Activated CD8-positive, alpha-beta memory T cell treated with anti-CD3 and anti-CD28 coated beads for 48 hours (primary cell): Measurements from ENCODE around the gene SLC39A12.

ENCODE experiments used
- DNase-seq, 3 experiments: peaks; one replicate each; pipeline ENCODE4 v3.0.0-alpha.2; 2020; ENCODE audit warnings: low read depth in 2 of 3, low spot score in 2 of 3

Gene SLC39A12

DNA sequence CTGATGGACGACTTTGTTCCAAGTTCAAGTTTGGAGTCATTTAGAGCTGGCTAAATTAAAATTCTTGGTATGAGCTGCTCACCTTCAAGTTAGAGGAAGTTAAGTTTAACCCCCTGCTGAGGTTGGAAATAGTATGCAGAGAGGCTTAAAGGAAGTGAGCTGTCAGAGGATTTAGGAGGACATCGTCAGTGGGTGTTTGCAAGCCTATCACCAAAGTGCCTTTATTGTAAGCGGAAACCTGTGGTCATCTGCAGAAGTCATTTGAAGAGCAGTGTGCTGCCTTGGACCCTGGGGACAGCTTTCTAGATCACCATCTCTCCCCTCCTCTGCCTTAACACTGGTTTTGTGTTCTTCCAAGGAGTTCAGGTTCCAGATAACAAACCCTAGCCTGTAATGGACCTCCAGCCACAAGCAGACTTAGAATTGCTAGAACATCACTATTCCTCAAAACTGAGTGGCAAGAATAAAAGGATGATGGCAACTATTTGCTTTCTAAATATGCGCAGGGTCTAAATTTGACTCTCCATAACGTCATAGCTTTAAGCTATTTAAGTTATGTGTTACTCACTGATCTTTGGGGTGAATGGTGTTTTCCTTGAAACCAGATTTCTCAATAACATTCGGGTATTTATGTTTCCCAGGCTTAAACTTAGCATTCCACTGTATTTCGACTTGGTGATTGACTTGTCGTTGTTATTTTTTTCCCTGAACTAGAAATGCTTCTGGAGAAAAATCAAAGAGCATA lies 93.4 kb downstream of the SLC39A12 start:
- DNase-seq: no peak

DNA sequence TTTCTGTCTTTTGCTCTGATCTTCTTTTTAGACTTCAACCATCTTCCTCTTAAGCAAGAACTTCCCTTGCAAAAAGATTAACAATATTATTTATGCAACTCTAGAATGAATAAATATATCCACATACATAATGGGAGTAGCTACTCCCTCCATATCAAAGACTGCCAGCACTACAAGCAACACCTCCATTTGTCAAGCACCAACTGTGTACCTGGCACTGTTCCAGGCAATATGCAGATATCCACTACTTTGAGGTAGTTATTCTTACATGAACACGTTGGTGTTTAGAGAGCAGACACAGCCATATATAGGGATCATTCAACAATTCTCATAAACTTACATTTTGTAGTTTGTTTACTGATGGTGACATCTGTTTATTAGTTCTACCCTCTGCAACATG lies 104.9 kb downstream of the SLC39A12 start:
- DNase-seq: no peak

DNA sequence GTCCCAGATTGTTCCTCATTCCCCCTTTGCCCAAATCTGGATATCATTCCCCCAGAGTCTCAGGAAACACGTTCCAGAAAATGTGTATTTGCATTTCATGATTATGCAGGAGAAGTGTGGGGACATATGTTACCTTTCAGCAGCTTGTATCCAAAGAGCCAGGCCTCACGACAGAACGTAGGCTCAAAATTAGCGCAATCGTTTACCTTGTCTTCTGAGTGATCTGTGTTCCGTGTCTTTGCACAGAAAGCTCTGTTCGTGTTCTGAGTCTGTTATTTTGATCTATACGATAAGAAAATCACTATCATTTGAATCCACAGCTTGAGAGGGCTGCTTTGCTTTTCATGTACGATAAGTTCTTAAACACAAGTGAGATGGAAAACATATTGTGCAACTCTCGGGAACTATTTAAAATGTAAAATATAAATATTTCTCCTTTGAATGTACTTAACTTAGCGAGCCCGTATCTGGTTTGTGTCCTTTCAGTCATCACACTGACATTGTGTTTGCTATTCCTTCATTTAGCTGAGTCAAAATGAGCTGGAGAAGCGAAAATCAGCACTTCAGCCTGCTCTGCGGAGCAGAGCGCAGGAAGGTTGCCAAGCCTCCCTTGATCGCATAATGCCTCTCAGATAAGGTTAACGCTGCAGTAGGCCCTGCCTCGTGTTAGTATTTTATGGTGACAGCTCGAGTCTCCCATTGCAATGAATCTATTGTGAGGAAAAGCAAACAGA lies 108.3 kb downstream of the SLC39A12 start:
- DNase-seq: no peak

DNA sequence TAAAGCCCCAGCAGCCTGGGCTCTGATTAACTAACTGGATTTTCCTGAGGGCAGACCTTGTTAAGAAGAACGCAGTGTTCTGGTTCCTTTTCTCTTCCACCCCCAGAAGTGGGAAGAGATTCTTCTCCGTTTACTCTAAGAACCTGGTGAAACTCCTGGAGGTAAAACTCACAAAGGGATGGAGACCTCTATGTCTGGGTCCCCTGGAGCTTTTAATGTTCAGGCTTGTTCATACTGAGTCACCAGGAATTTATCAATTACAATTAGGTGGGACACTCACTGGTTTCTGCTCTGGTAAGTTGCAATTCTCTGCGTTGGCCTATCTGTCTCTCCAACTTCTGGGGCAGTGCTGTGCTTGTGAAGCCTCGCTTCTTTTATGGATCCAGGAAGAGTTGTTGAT lies 115.2 kb downstream of the SLC39A12 start:
- no peak for DNase-seq

DNA sequence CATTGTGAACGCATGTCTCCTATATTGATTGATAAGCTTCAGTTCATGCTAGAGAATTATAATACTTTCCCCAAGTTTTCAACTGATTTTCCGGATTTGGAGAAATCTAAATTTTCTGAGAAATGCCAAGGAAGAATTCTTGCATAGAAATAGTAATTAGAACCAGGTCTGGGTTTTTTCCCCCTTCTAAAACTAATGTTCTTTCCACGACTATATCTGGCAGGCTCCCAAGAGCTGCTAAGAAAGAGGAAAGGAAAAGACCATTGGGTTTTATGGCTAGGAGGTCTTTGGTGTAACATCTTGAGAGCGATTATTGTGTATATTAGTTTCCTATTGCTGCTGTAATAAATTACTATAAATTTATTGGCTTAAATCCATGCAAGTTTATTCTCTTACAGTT lies 116.7 kb downstream of the SLC39A12 start:
- no peak for DNase-seq

DNA sequence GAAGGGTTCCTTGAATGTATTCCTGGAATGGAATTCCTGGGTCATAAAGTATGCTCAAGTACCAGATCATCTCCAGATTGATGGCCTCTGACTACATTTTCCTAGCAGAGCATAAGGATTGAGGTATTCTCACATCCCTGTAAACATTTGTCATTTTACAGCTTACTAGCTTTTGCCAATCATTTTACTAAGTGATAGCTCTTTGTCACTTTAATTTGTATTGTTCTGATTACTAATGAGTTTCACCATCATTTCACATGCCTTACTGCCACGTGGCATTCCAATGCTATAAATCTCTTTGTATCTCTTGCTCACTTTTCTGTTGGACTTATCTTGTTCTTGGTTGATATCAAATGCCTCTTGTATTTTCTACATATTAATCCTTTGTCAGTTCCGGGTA lies 119.9 kb downstream of the SLC39A12 start:
- no peak for DNase-seq

DNA sequence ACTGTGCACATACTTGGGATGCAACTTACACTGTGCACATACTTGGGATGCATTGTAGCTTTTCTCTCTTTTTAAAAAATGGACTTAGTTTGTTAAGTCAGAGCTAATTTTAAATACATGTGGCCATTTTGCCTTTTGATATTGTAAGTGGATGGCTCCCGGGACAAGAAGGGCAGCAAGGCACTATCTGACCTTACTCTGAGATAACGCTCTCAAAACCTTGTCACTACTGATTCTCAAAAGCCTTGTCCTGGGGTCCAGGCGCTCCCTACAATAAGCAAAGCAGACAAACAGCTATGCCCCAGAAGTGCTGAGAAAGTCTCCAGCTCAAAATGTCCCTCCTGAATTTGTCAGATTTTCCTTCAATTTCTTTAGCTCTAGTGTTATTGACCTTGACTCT lies 121.6 kb downstream of the SLC39A12 start:
- no peak for DNase-seq

DNA sequence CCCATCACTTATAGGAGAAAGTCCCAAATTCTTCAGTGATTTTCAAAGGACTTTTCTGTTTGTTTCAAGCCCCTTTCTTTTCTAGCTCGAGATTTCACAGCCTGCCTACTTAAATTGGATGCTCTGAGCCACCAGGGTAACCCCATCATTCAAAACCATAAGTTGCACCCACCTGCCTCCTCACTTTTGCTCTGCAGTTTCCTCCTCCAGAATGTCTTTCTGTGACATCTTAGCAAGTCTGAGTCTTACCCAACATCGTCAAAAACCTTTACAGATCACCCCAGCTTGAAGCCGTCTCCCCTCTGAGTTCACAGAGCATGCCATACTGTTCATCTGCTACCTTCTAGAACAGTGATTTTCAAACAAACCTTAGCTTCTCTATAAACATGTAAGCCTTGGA lies 124.2 kb downstream of the SLC39A12 start:
- DNase-seq: no peak

DNA sequence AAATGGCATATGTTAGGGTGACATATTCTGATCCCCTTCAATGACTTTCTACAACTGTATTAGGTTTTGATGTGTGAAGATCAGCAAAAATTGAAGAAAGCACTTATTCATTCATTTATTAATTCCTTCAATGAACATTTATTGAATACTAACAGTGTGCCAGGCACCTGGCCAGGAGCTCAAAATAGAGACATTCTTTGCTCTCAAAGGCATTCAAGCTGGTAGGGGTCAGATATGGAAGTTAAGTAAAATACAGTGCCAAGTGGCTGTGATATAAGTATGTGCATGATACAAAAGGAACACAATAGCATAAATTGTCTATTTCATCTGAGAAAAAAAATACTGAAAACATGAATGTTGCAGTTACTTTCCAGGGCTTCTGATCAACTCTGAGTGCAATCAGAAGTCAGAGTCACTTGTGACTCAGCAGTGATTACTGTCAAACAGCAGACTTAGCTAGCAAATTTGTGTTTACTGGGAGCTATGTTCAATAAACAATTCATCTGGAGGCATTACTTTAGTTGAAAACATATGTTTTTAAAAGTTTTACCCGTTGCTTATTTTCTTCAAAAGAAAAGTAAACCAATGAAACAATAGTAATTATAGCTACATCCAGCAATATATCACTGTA lies 128.1 kb downstream of the SLC39A12 start:
- DNase-seq: no peak

DNA sequence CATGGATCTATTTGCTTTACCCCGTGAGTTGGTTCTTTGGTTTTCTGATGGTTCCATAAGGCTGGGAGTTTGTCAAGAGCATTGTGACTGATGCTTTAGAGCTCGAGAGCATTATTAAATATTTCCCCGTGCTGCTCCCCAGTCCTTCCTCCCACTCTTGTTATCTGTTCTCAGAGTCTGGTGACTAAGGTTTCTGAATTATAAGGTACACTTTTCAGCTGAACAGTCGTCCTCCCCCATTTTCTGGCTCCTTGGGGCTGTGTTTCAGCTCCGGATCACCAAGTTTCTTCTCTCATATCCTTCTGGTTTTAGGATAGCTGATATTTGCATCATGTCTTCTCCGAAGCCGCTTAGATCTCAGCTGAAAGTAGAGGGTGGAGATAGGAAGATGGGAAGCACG lies 130.7 kb downstream of the SLC39A12 start:
- DNase-seq: no peak

DNA sequence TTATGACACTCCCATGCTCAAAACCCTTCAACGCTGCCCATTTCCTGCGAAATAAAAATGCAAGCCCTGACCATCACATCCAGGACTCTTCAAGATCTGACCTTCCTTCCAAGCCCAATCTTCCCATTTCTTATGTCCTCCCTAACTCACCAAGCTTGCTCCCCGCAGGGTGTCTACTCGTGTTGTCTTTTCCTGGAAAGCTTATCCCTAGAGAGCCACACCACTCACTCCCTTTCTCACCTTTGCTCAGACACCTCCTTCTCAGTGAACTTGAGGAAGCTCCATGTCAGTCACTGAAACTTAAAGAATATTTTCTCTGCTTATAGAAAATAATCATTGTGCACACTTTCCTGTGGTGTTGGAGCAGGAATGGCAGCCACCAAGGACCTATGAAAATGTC lies 134.1 kb downstream of the SLC39A12 start:
- no peak for DNase-seq

DNA sequence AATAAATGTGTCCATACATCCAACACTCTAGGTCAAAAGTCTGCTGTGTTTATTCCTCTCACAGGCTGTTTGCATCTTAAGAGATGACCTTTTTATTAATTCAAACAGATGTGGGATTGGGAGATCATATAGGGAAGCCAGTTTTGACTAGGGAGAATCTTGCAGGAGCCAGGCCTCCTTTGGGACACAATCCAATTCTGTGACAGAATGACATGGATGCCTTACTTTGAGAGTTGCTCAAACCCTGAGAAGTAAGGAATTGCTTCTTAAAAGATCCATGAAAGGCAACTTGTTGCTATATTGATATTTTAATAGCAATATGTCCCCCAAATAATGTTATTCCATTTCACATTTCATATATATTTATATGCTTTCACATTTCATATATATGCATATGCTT lies 135.0 kb downstream of the SLC39A12 start:
- DNase-seq: no peak

DNA sequence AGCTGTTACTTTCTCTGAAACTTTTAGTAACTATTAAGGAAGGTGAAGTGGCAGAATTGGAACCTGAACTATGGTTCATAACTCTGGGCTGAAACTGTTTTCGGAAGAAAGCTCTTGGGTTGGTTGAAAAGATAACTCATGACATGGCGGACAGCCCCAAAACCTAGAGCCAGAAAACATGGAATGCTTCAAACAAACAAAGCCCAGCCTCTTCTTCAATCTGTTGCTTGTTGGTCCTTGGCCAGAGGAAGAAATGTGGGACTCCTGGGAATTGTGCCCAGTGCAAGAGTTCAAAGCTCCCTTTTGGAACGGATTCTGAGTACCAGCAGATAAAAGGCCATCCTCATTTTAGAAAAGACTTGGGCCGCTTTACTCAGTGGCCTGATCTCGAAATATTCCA lies 135.6 kb downstream of the SLC39A12 start:
- DNase-seq: no peak
